ENCODE measurements around the gene SHANK1. TPM values are rescaled to one million over a fixed set of nuclear protein-coding genes. Genes with fewer than 3 reads are reported as not detected.

The SHANK1 gene
- polyA plus RNA-seq, 3 donors: not detected

- Histone ChIP-seq H3K9ac (ENCODE audit: insufficient read depth, low read length, poor library complexity, severe bottlenecking) (no peak overlapping the region), H3K4me2 (replicated peaks; ENCODE audit: extremely low read depth, low read length, poor library complexity, severe bottlenecking) (no peak overlapping the region), H3K36me3 (replicated peaks in 1 of 2; ENCODE audit: control insufficient read depth in 1 of 2, insufficient read depth in 2 of 2, low read length in 2 of 2) (no peaks in the 10 kb centered on the region), H3K79me2 (ENCODE audit: insufficient read depth, low read length) (no peaks in the 10 kb centered on the region), H4K20me1 (ENCODE audit: insufficient read depth, low read length) (no peaks in the 10 kb centered on the region), H3K4me1 (ENCODE audit: control insufficient read depth in 1 of 2, insufficient read depth in 2 of 2, low read length in 2 of 2) (no peaks in the 10 kb centered on the region), H2AFZ (ENCODE audit: insufficient read depth, low read depth, low read length, poor library complexity, severe bottlenecking) (no peak overlapping the region), H3K27me3 (ENCODE audit: control insufficient read depth in 2 of 2, insufficient read depth in 2 of 2, low read length in 2 of 2) (peaks cover 0 to 22% of the 10 kb centered on the region in 2 donors), H3K4me3 (replicated peaks in 1 of 3; ENCODE audit: low read depth in 2 of 3, low read length in 3 of 3) (no peak overlapping the region), H3K27ac (ENCODE audit: low read depth in 1 of 2, low read length in 2 of 2) (no peak overlapping the region), H3K9me3 (replicated peaks in 1 of 2; ENCODE audit: control insufficient read depth in 1 of 2, insufficient read depth in 1 of 2, low read length in 2 of 2) (no peaks in the 10 kb centered on the region)
- Mint-ChIP-seq H3K27ac (no peak overlapping the region), H3K4me1 (peaks cover 3% of the 10 kb centered on the region), H3K4me3 (no peak overlapping the region), H3K27me3 (ENCODE audit: low read depth in 3 of 3) (peaks cover 31 to 35% (median 32%) of the 10 kb centered on the region in 3 donors), H3K36me3 (no peaks in the 10 kb centered on the region), H3K9me3 (peaks cover 0 to 3% (median 0%) of the 10 kb centered on the region in 7 donors)
- TF ChIP-seq CTCF (IDR thresholded peaks at IDR 0.05): no peak
- WGBS (ENCODE audit: insufficient coverage): 94% methylated on average over 3 of the region's 5 CpGs
- DNase-seq: no peak
- intact Hi-C loops (cut with micrococcal nuclease): loop anchor here in 1 of 2 donors (10.0 kb wide), 1 partner anchor 78 kb away; no protein-coding TSS in a partner anchor
Measured at GRCh38 chr19:50706387-50706786, 13.2 kb downstream of the SHANK1 start.

- H4K20me1 ChIP-seq (ENCODE audit: insufficient read depth, low read length): no peaks in the 10 kb centered on the region
- H3K27me3 Mint-ChIP-seq (ENCODE audit: low read depth in 3 of 3): peaks cover 26 to 36% (median 35%) of the 10 kb centered on the region in 3 donors
- H3K79me2 ChIP-seq (ENCODE audit: insufficient read depth, low read length): no peaks in the 10 kb centered on the region
- peaks cover 0 to 3% (median 0%) of the 10 kb centered on the region in 7 donors for H3K9me3 Mint-ChIP-seq
- DNase-seq: peak; percentile 15 to 51 (median 20)
- H3K27ac Mint-ChIP-seq: peak overlapping the region in 1 of 7 donors; percentile 50
- H3K4me2 ChIP-seq (replicated peaks; ENCODE audit: extremely low read depth, low read length, poor library complexity, severe bottlenecking): no peak overlapping the region
- H3K4me1 Mint-ChIP-seq: peaks cover 3% of the 10 kb centered on the region
- H3K9ac ChIP-seq (ENCODE audit: insufficient read depth, low read length, poor library complexity, severe bottlenecking): no peak overlapping the region
- 60% methylated on average over 5 of the region's 9 CpGs for WGBS (ENCODE audit: insufficient coverage)
- H3K36me3 ChIP-seq (replicated peaks in 1 of 2; ENCODE audit: control insufficient read depth in 1 of 2, insufficient read depth in 2 of 2, low read length in 2 of 2): no peaks in the 10 kb centered on the region
- no peak overlapping the region for H3K4me3 Mint-ChIP-seq
- H3K4me3 ChIP-seq (replicated peaks in 1 of 3; ENCODE audit: low read depth in 2 of 3, low read length in 3 of 3): no peak overlapping the region
- no peak overlapping the region for H2AFZ ChIP-seq (ENCODE audit: insufficient read depth, low read depth, low read length, poor library complexity, severe bottlenecking)
- intact Hi-C loops (cut with micrococcal nuclease): loop anchor here in 1 of 2 donors (10.0 kb wide), 1 partner anchor 79 kb away; no protein-coding TSS in a partner anchor
- H3K27ac ChIP-seq (ENCODE audit: low read depth in 1 of 2, low read length in 2 of 2): no peak overlapping the region
- H3K4me1 ChIP-seq (ENCODE audit: control insufficient read depth in 1 of 2, insufficient read depth in 2 of 2, low read length in 2 of 2): no peaks in the 10 kb centered on the region
- no peaks in the 10 kb centered on the region for H3K9me3 ChIP-seq (replicated peaks in 1 of 2; ENCODE audit: control insufficient read depth in 1 of 2, insufficient read depth in 1 of 2, low read length in 2 of 2)
- H3K27me3 ChIP-seq (ENCODE audit: control insufficient read depth in 2 of 2, insufficient read depth in 2 of 2, low read length in 2 of 2): peaks cover 0 to 22% of the 10 kb centered on the region in 2 donors
- H3K36me3 Mint-ChIP-seq: no peaks in the 10 kb centered on the region
- peak; percentile 69 for TF ChIP-seq CTCF (IDR thresholded peaks at IDR 0.05)
Measured at GRCh38 chr19:50705422-50706019, 14.1 kb downstream of the SHANK1 start.
